GM12874 (cell line): ENCODE results near the gene NXN.

Experiments used
- CTCF ChIP-seq: IDR thresholded peaks from 2 replicates; pipeline ENCODE4 v1.5.1; 2011; ENCODE audit warnings: low read depth, mild to moderate bottlenecking, control low read depth, low read length, moderate library complexity; ENCODE audit not compliant: insufficient read depth

The NXN gene

GRCh38 chr17:1019451-1019850 lies 39.9 kb upstream of the NXN start:
- TF ChIP-seq CTCF, result no peak

GRCh38 chr17:1018547-1018946 lies 39.0 kb upstream of the NXN start:
- no peak for TF ChIP-seq CTCF

GRCh38 chr17:1013729-1014090 lies 34.1 kb upstream of the NXN start:
- TF ChIP-seq CTCF, result no peak

GRCh38 chr17:1012823-1013728 lies 33.5 kb upstream of the NXN start:
- TF ChIP-seq CTCF, result no peak

- no peak for TF ChIP-seq CTCF
Measured at GRCh38 chr17:1011760-1012735, 32.5 kb upstream of the NXN start.

GRCh38 chr17:1011138-1011537 lies 31.6 kb upstream of the NXN start:
- TF ChIP-seq CTCF, result no peak

GRCh38 chr17:1010586-1010985 lies 31.0 kb upstream of the NXN start:
- no peak for TF ChIP-seq CTCF
